GM12878 (cell line): ENCODE data around the gene ADAM15. TPM values are rescaled to one million over a fixed set of nuclear protein-coding genes. Genes with fewer than 3 reads are reported as not detected.

Source experiments
- ATAC-seq: fragments of 200-7000 bp; cut with Tn5 transposase; 3 replicates; pipeline ENCODE4 v1.9.1; 2020; ENCODE audit warnings: mild to moderate bottlenecking, moderate library complexity
- BruUV-seq: library from RNA; stranded (reverse); fragments of 400-500 nt; replicated peaks from 2 replicates; lab custom pipeline; 2021; lab: Mats Ljungman, UMichigan
- CTCF ChIA-PET: fragments of 300-600 bp; sonication (Branson Sonifier 250); formaldehyde crosslinking; extraction: SDS; loops from one replicate; lab custom pipeline; 2021; ENCODE audit warnings: inconsistent platforms; lab: Yijun Ruan, JAX
- POLR2A ChIA-PET: fragments of 350-600 bp; formaldehyde crosslinking; extraction: SDS; loops from one replicate; lab custom pipeline; 2021; ENCODE audit warnings: inconsistent platforms; lab: Charles Lee
- RAD21 ChIA-PET: fragments of 300-600 bp; sonication (Branson Sonifier 250); formaldehyde crosslinking; loops from one replicate; lab custom pipeline; 2023; ENCODE audit warnings: antibody characterized with exemption; ENCODE audit not compliant: unreplicated experiment; lab: Charles Lee
- SMC1A ChIA-PET: fragments of 300-600 bp; sonication (Branson Sonifier 250); formaldehyde crosslinking; loops from one replicate; lab custom pipeline; 2023; ENCODE audit not compliant: unreplicated experiment, uncharacterized antibody; lab: Charles Lee
- DNase-seq: peaks from one replicate; pipeline ENCODE4 v3.0.0-alpha.2; 2011; ENCODE audit warnings: low read depth, low spot score
- FAIRE-seq: peaks from 3 replicates; lab custom pipeline; 2011; peaks lifted over from hg19 to GRCh38; lab: Jason Lieb, UNC
- H2AFZ ChIP-seq: 2 replicates; pipeline ENCODE4 v1.6.0; 2011; ENCODE audit warnings: low read depth, low read length, control low read depth; ENCODE audit not compliant: control insufficient read depth
- H3K27ac ChIP-seq: 2 replicates; pipeline ENCODE4 v1.5.1; 2011; ENCODE audit warnings: control low read depth; ENCODE audit not compliant: control insufficient read depth, insufficient read depth
- H3K27me3 ChIP-seq, 2 experiments: replicated peaks in 1 of 2; 2 replicates each; pipeline versions ENCODE4 v1.6.0 to v1.6.1; 2011; ENCODE audit warnings: low read length in 1 of 2; ENCODE audit not compliant: control insufficient read depth in 2 of 2, insufficient read depth in 2 of 2
- H3K36me3 ChIP-seq, 2 experiments: 2 replicates each; pipeline ENCODE4 v1.5.1; 2011; ENCODE audit warnings: low read length in 1 of 2; ENCODE audit not compliant: control insufficient read depth in 2 of 2, insufficient read depth in 2 of 2
- H3K4me1 ChIP-seq: 2 replicates; pipeline ENCODE4 v1.6.1; 2011; ENCODE audit warnings: mild to moderate bottlenecking, low read length, moderate library complexity, mixed read lengths; ENCODE audit not compliant: control insufficient read depth, insufficient read depth
- H3K4me2 ChIP-seq: 2 replicates; pipeline ENCODE4 v1.6.0; 2011; ENCODE audit warnings: control low read depth; ENCODE audit not compliant: control insufficient read depth, insufficient read depth
- H3K4me3 ChIP-seq: fragments of 200-600 bp; sonication (generic); 2 replicates; pipeline ENCODE4 v1.5.1; 2016
- H3K79me2 ChIP-seq: 2 replicates; pipeline ENCODE4 v1.6.0; 2011; ENCODE audit warnings: low read length; ENCODE audit not compliant: control insufficient read depth, insufficient read depth
- H3K9ac ChIP-seq: 2 replicates; pipeline ENCODE4 v1.8.0; 2011; ENCODE audit warnings: low read length, control low read depth, mixed read lengths; ENCODE audit not compliant: control insufficient read depth, insufficient read depth
- H3K9me3 ChIP-seq: replicated peaks from 3 replicates; pipeline ENCODE4 v1.5.1; 2011; ENCODE audit warnings: mild to moderate bottlenecking, low read length; ENCODE audit not compliant: control insufficient read depth, insufficient read depth
- H4K20me1 ChIP-seq: 2 replicates; pipeline ENCODE4 v1.6.0; 2011; ENCODE audit not compliant: control insufficient read depth, insufficient read depth
- CBX5 ChIP-seq: sonication (generic); IDR thresholded peaks from 2 replicates; pipeline ENCODE4 v1.6.1; 2016; ENCODE audit warnings: low read depth, moderate library complexity, mild to moderate bottlenecking, inconsistent platforms
- CTCF ChIP-seq, 3 experiments: IDR thresholded peaks in 2 of 3; conservative IDR thresholded peaks in 1 of 3; 2 replicates each; pipeline ENCODE4 v1.5.1; 2011; ENCODE audit warnings: low read depth in 3 of 3, low read length in 3 of 3, mild to moderate bottlenecking in 3 of 3, control low read depth in 2 of 3, moderate library complexity in 2 of 3, inconsistent platforms in 1 of 3, mixed read lengths in 1 of 3; ENCODE audit not compliant: control insufficient read depth in 2 of 3, insufficient read depth in 1 of 3; ENCODE audit errors: extremely low read depth in 1 of 3
- CUX1 ChIP-seq: IDR thresholded peaks from 2 replicates; pipeline ENCODE4 v1.6.1; 2012; ENCODE audit warnings: improper control_type of control experiment, low read depth, low read length; ENCODE audit not compliant: insufficient replicate concordance
- ETV6 ChIP-seq, 2 experiments: fragments of 450-650 bp in 1 of 2; IDR thresholded peaks in 1 of 2; conservative IDR thresholded peaks in 1 of 2; 2 replicates each; pipeline ENCODE4 v1.6.1; 2014; ENCODE audit warnings: antibody characterized with exemption in 1 of 2, borderline replicate concordance in 1 of 2, low read depth in 1 of 2, mild to moderate bottlenecking in 1 of 2, moderate library complexity in 1 of 2
- FOXK2 ChIP-seq: fragments of 450-650 bp; IDR thresholded peaks from 2 replicates; pipeline ENCODE4 v1.6.1; 2017; ENCODE audit warnings: mild to moderate bottlenecking, moderate library complexity
- IKZF1 ChIP-seq: fragments of 450-650 bp; conservative IDR thresholded peaks from 2 replicates; pipeline ENCODE4 v1.6.1; 2017; ENCODE audit warnings: antibody characterized with exemption, mild to moderate bottlenecking
- KDM1A ChIP-seq: fragments of 200-600 bp; sonication (generic); IDR thresholded peaks from 2 replicates; pipeline ENCODE4 v1.6.1; 2016; ENCODE audit warnings: borderline replicate concordance
- MYC ChIP-seq: IDR thresholded peaks from 2 replicates; pipeline ENCODE4 v1.6.1; 2011; ENCODE audit warnings: mild to moderate bottlenecking, low read length, moderate library complexity, inconsistent platforms; ENCODE audit not compliant: insufficient read depth, insufficient replicate concordance, insufficient read length, severe bottlenecking
- RCOR1 ChIP-seq: conservative IDR thresholded peaks from 2 replicates; pipeline ENCODE4 v1.6.1; 2012; ENCODE audit warnings: low read depth, low read length, improper control_type of control experiment
- RUNX3 ChIP-seq: IDR thresholded peaks from 2 replicates; pipeline ENCODE4 v1.6.1; 2012; ENCODE audit warnings: low read length, inconsistent platforms
- STAT3 ChIP-seq: IDR thresholded peaks from 2 replicates; pipeline ENCODE4 v1.6.1; 2011; ENCODE audit warnings: low read depth, low read length, improper control_type of control experiment
- TBL1XR1 ChIP-seq: IDR thresholded peaks from 2 replicates; pipeline ENCODE4 v1.6.1; 2012; ENCODE audit warnings: low read depth, low read length, improper control_type of control experiment
- WGBS: methylation state at CpG from one replicate; pipeline ENCODE4 v1.1.6; 2016; ENCODE audit warnings: low lambda C conversion rate; ENCODE audit not compliant: insufficient replicate concordance, insufficient coverage; ENCODE audit errors: missing lambda C conversion rate; 5-methylcytosine and 5-hydroxymethylcytosine counted together
- in situ Hi-C: fragments of 300-500 bp; cut with MboI; formaldehyde crosslinking; loops from 9 replicates; pipeline ENCODE4 v1.14.3; 2018; ENCODE audit warnings: mixed read lengths
- intact Hi-C: fragments of 100-400 bp; cut with micrococcal nuclease; formaldehyde crosslinking; loops from one replicate; pipeline ENCODE4 v1.14.2; 2022; ENCODE audit not compliant: unreplicated experiment
- polyA plus RNA-seq, 11 experiments: library from polyadenylated mRNA; depleted of rRNA in 4 of 11; unstranded in 6 of 11; stranded (reverse) in 5 of 11; fragments of >200 nt; fragmentation: Nextera tagmentation in 4 of 11; fragmentation: Illumina TruSeq in 1 of 11; extraction: Ambion mirVana in 4 of 11; extraction: Trizol in 1 of 11; gene quantifications; 1 replicate in 1 of 11; 2 replicates in 10 of 11; pipeline versions ENCODE4 v1.2.1 to v1.2.3, GENCODE V29; 2011 to 2016; ENCODE audit warnings: inconsistent platforms in 2 of 11, missing spikeins in 2 of 11, low read depth in 1 of 11
- total RNA-seq, 4 experiments: library from RNA; depleted of rRNA in 3 of 4; stranded (reverse); fragments of >200 nt in 3 of 4; fragmentation: Illumina TruSeq in 1 of 4; extraction: Trizol in 1 of 4; gene quantifications; 2 replicates each; pipeline versions ENCODE4 v1.2.1 to v1.2.3, GENCODE V29; 2013 to 2021
- TF ChIP-seq, protein P1 (sequence below): IDR thresholded peaks from 2 replicates; pipeline ENCODE4 v1.6.1; 2011; ENCODE audit warnings: low read depth, mild to moderate bottlenecking, low read length, moderate library complexity, borderline replicate concordance; ENCODE audit errors: extremely low read depth

Gene ADAM15
- total and polyA plus RNA-seq, 10 of the 15 experiments (the other 5 are each of a cell fraction or from before 2014, with no cell fraction given): 0.29 to 38.8 (median 14.7) TPM

DNA sequence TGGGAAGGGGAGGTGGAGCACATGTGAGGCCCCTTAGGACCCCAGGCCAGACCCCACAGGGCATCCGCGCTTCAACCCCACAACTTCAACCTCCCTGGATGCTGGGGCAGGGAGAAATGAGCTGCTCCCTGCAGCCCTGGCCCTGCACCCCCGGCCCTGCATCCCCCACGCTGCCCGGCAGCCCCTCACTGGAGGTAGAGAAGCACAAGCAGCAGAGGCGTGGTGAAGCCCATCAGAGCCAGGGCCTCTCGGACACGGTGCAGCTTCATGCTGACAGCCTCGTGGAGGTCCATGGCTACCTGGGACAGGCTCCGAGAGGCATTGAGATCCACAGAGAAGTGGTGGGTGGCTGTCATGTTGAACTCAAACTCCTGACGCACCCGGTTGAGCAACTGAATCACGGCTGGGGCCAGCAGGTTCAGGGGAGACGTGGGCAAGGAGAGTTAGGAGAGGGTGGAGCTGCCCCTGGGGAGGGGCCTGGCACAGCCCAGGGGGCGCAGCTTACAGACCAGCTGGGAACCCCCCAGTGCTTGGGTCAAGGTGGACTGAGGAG lies 20.8 kb upstream of the ADAM15 start (continued):
- TF ChIP-seq CBX5: no peak
- no peak for TF ChIP-seq STAT3
- TF ChIP-seq TBL1XR1: no peak
- no peak for TF ChIP-seq FOXK2
- TF ChIP-seq RCOR1: no peak

GRCh38 chr1:155030899-155031298 lies 20.2 kb upstream of the ADAM15 start:
- no TSS peak for BruUV-seq
- Histone ChIP-seq H3K9ac (no peak overlapping the region), H3K4me1 (no peaks in the 10 kb centered on the region), H3K9me3 (no peaks in the 10 kb centered on the region), H2AFZ (no peak overlapping the region), H3K79me2 (no peaks in the 10 kb centered on the region), H3K27ac (no peak overlapping the region), H3K36me3 (no peaks in the 10 kb centered on the region), H4K20me1 (no peaks in the 10 kb centered on the region), H3K4me2 (no peak overlapping the region), H3K27me3 (no peaks in the 10 kb centered on the region; a peak in 2 of 4 replicates), H3K4me3 (no peak overlapping the region)
- ATAC-seq (no peak), DNase-seq (no peak), FAIRE-seq (no peak)
- ChIA-PET RAD21 (no interaction called here), SMC1A (interaction anchor here (0.7 kb wide), 1 partner anchor 15 kb away, joined by 3 read pairs; no protein-coding TSS in a partner anchor), POLR2A (no interaction called here), CTCF (no interaction called here)
- in situ Hi-C loops (no loop called here), intact Hi-C loops (no loop called here)
- WGBS: 58% methylated on average over 8 of the region's 11 CpGs
- TF ChIP-seq CUX1 (no peak), CTCF (IDR thresholded peaks at IDR 0.05 in 2 of 3, conservative IDR thresholded peaks at IDR 0.05 in 1 of 3; ENCODE audit: control insufficient read depth in 2 of 3, extremely low read depth in 1 of 3, insufficient read depth in 1 of 3, low read depth in 3 of 3, low read length in 3 of 3) (no peak), IKZF1 (no peak), MYC (no peak), ETV6 (conservative IDR thresholded peaks at IDR 0.05 in 1 of 2, IDR thresholded peaks at IDR 0.05 in 1 of 2; ENCODE audit: borderline replicate concordance in 1 of 2, low read depth in 1 of 2) (no peak), RUNX3 (no peak), KDM1A (no peak)
- TF ChIP-seq, protein P1, sequence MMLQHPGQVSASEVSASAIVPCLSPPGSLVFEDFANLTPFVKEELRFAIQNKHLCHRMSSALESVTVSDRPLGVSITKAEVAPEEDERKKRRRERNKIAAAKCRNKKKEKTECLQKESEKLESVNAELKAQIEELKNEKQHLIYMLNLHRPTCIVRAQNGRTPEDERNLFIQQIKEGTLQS: no peak
